Stimulated activated CD4-positive, alpha-beta T cell treated with anti-CD3 and anti-CD28 coated beads, Interleukin-2, amount 100 ng/mL, for 4 hours (primary cell): ENCODE measurements around the gene ZNF397.

ENCODE experiments used
- DNase-seq: peaks from one replicate; pipeline ENCODE4 v3.0.0-alpha.2; 2020; ENCODE audit warnings: low read depth

ZNF397 gene

DNA sequence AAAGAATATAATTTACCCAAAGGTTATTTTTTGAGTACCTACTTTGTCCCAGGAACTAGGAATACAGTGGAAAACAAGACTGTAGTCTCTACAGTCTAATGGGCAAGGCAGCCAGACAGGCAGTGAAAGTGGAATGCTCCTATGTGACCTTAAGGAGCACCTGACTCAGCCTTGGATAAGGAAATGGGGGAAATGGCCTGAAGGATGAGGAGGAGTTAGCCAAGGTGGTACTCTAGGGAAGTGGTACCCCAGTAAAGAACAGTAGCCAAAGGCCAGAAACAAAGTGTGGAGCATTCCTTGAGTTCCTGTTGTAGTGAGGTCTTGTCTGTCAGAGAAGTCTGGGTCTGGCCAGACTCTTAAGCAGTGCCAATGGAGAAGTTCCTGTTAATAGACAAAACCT lies 6.0 kb downstream of the ZNF397 start:
- no peak for DNase-seq

- no peak for DNase-seq
These were observed 6.8 kb downstream of the ZNF397 start for GRCh38 chr18:35247412-35248249.

GRCh38 chr18:35248429-35248828 lies 7.6 kb downstream of the ZNF397 start:
- no peak for DNase-seq

- no peak for DNase-seq
These were observed 11.6 kb downstream of the ZNF397 start for GRCh38 chr18:35252466-35252865.

DNA sequence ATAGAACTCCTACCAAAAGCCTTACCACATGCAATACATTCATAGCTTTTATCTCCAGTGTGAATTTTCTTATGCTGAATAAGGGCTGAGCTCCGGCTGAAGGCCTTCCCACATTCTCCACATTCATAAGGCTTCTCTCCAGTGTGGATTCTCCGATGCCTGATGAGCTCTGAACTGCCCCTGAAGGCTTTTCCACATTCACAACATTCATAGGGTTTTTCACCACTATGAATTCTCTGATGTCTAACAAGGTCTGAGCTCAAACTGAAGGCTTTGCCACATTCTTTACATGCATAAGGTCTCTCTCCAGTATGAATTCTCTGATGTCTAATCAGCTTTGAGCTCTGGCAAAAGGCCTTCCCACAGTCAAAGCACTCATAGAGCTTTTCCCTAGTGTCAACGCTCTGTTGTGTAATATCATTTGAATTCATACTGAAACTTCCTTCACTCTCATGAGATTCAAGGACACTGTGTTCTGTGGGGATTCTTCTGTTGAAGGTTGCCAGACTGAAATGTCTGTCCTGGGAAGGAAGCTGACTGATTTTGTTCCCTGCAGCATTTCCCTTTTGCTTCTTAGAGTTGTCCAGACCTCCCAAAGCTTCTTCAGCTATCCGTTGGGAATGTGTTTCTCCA lies 12.9 kb downstream of the ZNF397 start:
- no peak for DNase-seq

GRCh38 chr18:35256947-35257346 lies 16.1 kb downstream of the ZNF397 start:
- no peak for DNase-seq

GRCh38 chr18:35264409-35264808 lies 23.6 kb downstream of the ZNF397 start:
- no peak for DNase-seq

- DNase-seq = peak; percentile 64
These were observed 26.4 kb downstream of the ZNF397 start for GRCh38 chr18:35267161-35267651.

DNA sequence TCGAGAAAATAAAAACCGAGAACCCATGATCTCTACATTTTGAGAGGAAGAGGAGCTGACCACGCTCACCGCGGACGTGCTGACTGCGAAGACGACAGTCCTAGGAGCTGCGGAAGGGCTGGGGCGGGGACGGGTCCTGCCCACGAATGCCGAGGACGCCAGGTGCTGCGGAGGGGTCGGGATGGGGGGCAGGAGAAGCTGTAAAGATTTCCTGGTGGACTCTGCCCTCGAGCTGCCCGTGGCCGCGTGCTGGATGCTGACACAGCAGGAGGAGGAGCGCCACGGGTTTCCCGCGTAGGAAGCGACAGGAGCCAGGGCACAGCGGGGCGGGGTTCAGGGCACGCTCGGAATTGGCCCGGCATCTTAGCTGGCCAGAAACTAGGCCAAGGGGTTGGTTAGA lies 27.0 kb downstream of the ZNF397 start:
- DNase-seq = no peak

GRCh38 chr18:35268821-35269220 lies 28.0 kb downstream of the ZNF397 start:
- no peak for DNase-seq

DNA sequence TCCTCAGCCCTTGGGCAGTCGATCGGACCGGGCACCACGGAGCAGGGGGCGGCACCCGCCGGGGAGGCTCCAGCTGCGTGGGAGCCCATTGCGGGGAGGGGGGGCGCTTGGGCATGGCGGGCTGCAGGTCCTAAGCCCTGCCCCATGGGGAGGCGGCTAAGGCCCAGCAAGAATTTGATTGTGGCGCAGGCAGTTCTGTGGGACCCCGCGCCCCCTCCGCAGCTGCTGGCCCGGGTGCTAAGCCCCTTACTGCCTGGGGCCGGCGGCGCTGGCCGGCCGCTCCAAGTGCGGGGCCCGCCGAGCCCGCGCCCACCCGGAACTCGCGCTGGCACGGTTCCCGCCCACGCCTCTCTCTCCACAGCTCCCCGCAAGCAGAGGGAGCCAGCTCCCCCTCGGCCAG lies 30.8 kb downstream of the ZNF397 start:
- DNase-seq = no peak

GRCh38 chr18:35276267-35276666 lies 35.4 kb downstream of the ZNF397 start:
- no peak for DNase-seq

DNA sequence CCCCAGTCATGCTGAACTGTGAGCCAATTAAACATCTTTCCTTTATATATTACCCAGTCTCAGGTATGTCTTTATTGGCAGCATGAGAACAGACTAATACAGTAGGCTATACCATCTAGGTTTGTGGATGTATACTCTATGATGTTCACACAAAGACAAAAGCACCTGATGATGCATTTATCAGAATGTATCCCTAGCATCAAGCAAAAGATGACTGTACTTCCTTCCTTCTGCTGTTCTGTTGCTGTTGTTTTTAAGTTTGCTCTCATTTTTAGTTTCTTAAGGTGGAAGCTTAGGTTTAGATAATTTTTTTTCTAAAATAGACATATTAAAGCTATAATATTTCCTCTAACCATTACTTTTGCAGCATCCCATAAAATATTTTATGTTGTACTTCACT lies 36.8 kb downstream of the ZNF397 start:
- DNase-seq = no peak

- no peak for DNase-seq
These were observed 37.3 kb downstream of the ZNF397 start for GRCh38 chr18:35278085-35278484.

DNA sequence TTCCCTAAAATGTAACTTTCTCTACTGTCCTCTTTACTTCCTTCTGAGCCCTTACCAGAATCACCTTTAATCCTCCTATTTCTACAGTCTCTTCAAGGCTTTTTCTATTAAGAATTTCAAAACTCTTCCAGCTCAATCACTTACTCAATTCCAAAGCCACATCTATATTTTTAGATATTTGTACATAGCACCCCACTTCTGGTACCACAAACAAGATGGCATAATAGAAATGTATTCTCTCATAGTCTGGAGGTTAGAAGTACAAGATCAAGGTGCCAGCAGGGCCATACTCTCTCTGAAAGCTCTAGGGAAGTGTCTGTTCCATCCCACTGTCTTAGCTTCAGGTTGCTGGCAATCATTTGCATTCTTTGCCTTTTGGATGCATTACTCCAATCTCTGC lies 38.1 kb downstream of the ZNF397 start:
- DNase-seq = no peak

- no peak for DNase-seq
These were observed 41.5 kb downstream of the ZNF397 start for GRCh38 chr18:35282353-35282752.

- no peak for DNase-seq
These were observed 43.3 kb downstream of the ZNF397 start for GRCh38 chr18:35283923-35284794.

DNA sequence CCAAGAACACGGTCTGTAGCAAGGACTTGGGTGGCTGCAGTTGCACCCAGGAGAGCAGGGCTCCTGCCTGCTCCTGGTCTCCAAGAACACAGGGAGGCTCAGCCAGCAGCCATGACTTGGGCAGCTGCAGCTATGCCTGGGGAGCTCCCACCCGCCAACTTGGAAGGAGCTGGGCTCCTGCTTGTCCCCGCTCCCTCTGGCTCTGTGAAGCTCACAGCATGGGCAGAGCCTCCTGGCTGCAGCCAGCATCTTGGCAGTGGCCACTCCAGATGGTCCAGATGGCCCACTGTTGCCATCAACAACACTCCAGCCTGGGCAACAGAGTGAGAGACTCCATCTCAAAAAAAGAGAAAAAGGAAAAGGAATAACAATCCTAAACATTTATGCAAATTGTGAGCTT lies 44.0 kb downstream of the ZNF397 start:
- no peak for DNase-seq

DNA sequence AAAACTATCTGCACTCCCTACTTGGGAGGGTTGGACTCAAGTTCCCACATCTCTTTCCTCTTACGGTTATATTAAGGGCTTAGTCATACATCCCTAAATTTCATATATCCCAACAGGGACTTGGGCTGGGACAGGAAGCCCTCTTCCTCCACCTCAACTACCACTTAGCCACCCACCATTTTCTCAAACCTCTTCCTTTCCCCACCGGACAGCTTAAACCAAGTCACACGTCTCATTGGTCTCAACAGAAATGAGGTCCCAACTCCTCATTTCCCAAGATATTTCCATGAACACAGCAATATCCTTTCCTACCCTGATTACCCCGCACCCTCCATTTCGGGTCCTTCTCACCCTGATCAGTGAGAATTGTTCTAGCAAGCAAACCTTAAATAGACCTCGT lies 48.5 kb downstream of the ZNF397 start:
- DNase-seq = no peak

DNA sequence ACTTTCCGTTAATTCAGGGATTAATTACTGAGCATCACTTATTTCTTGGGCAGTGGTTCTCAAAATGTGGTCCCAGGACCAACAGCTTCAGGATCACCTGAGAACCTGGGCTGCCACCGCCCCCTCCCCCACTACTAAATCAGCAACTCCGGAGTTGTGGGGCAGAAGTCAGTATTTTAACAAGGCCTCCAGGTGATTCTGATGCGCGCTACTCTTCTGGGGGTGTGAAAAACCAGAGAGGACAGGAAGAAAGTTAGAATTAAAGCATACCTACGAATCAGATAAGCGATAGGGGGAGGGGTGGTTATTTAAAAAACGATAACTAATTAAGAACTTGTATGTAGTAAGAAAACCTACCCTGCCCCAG lies 48.9 kb downstream of the ZNF397 start:
- no peak for DNase-seq

DNA sequence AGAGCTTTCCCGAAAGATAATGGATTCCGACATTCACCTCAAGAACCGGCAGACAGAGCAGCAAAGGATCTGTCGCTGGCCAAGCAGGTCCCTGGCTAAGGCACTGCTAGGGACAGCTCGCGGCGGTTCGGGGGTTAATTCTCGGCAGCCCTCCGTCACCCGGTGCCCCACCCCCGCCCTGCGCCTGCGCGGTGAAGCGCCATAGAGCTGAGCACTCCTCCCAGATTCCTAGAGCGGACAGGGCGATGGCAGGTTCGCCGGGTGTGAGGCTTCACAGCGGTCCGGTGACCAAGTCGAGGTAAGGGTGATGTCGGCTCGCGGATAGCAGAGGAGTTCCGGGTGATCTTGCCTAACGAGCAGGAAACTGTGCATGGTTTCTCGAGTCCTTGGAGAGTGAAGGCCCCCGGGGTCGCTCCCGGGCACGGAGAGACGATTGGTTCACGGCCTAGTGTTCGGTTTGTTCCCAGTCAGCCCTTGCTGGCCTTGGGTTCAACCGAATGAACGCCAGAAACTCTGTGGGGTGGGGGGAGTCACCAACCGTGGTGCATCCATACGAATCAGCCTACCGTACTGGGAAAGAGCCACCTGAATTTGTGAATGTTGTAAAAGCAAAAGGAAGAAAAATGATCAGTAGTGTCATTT lies 49.4 kb downstream of the ZNF397 start, which contains the start of gene ZSCAN30:
ZSCAN30 (minus strand) TSS at position 136 of the 642 bp plus-strand sequence. CDS start 25,877 bp downstream, outside the sequence.
- peak; percentile 92 for DNase-seq

- no peak for DNase-seq
These were observed 50.3 kb downstream of the ZNF397 start for GRCh38 chr18:35291166-35291565.
